IMR-90 (cell line): ENCODE measurements around the gene SHISA4. TPM values are rescaled to one million over a fixed set of nuclear protein-coding genes. Genes with fewer than 3 reads are reported as not detected.

ENCODE experiments used
- ATAC-seq: fragments of 200-7000 bp; cut with Tn5 transposase; 2 replicates; pipeline ENCODE4 v1.9.1; 2020; ENCODE audit warnings: low read depth, mild to moderate bottlenecking, moderate library complexity
- BruUV-seq: library from RNA; stranded (reverse); fragments of 400-500 nt; replicated peaks from 2 replicates; lab custom pipeline; 2021; lab: Mats Ljungman, UMichigan
- CTCF ChIA-PET: fragments of 300-600 bp; formaldehyde crosslinking; extraction: SDS; loops from one replicate; lab custom pipeline; 2021; ENCODE audit warnings: antibody characterized with exemption; lab: Yijun Ruan, JAX
- POLR2A ChIA-PET: fragments of 300-600 bp; sonication (Branson Sonifier 250); formaldehyde crosslinking; loops from one replicate; lab custom pipeline; 2022; ENCODE audit warnings: antibody characterized with exemption; ENCODE audit not compliant: unreplicated experiment; lab: Charles Lee
- DNase-seq: peaks from one replicate; pipeline ENCODE4 v3.0.0; 2013
- H2AFZ ChIP-seq: replicated peaks from 2 replicates; pipeline ENCODE3; 2013; ENCODE audit warnings: low read length, mild to moderate bottlenecking; ENCODE audit not compliant: poor library complexity
- H2AK5ac ChIP-seq: 2 replicates; pipeline ENCODE4 v1.6.1; 2013; ENCODE audit warnings: low read depth, low read length, inconsistent platforms
- H2AK9ac ChIP-seq: replicated peaks from 2 replicates; pipeline ENCODE3; 2013; ENCODE audit warnings: mild to moderate bottlenecking, low read depth, low read length, moderate library complexity; ENCODE audit not compliant: poor library complexity
- H2BK120ac ChIP-seq: 2 replicates; pipeline ENCODE4 v1.6.1; 2013; ENCODE audit warnings: low read depth, low read length, inconsistent platforms
- H2BK15ac ChIP-seq: 3 replicates; pipeline ENCODE4 v1.6.1; 2013; ENCODE audit warnings: low read depth, low read length, inconsistent platforms
- H2BK20ac ChIP-seq: 2 replicates; pipeline ENCODE4 v1.6.1; 2013; ENCODE audit warnings: low read depth, mild to moderate bottlenecking, inconsistent platforms, low read length, moderate library complexity
- H2BK5ac ChIP-seq: 2 replicates; pipeline ENCODE4 v1.6.1; 2013; ENCODE audit warnings: mild to moderate bottlenecking, low read depth, low read length, inconsistent platforms; ENCODE audit not compliant: poor library complexity, severe bottlenecking
- H3K14ac ChIP-seq: replicated peaks from 2 replicates; pipeline ENCODE4 v1.6.1; 2013; ENCODE audit warnings: low read depth, low read length, inconsistent platforms
- H3K18ac ChIP-seq: 2 replicates; pipeline ENCODE4 v1.6.1; 2013; ENCODE audit warnings: low read depth, low read length, control low read depth
- H3K23ac ChIP-seq: 2 replicates; pipeline ENCODE4 v1.6.1; 2013; ENCODE audit warnings: low read depth, low read length, inconsistent platforms
- H3K27ac ChIP-seq: 2 replicates; pipeline ENCODE4 v1.5.1; 2013; ENCODE audit warnings: mild to moderate bottlenecking, control low read depth, low read length; ENCODE audit not compliant: insufficient read depth
- H3K27me3 ChIP-seq: 2 replicates; pipeline ENCODE4 v1.6.1; 2013; ENCODE audit warnings: low read length; ENCODE audit not compliant: control insufficient read depth, insufficient read depth
- H3K36me3 ChIP-seq: 2 replicates; pipeline ENCODE4 v1.6.1; 2013; ENCODE audit warnings: low read length, mixed read lengths; ENCODE audit not compliant: control insufficient read depth, insufficient read depth
- H3K4ac ChIP-seq: 2 replicates; pipeline ENCODE4 v1.6.1; 2013; ENCODE audit warnings: low read depth, low read length, inconsistent platforms
- H3K4me1 ChIP-seq: 2 replicates; pipeline ENCODE4 v1.6.1; 2013; ENCODE audit warnings: low read length, mixed read lengths; ENCODE audit not compliant: control insufficient read depth, insufficient read depth
- H3K4me2 ChIP-seq: 2 replicates; pipeline ENCODE4 v1.6.1; 2013; ENCODE audit warnings: low read depth, mild to moderate bottlenecking, control low read depth, low read length, moderate library complexity
- H3K4me3 ChIP-seq: 2 replicates; pipeline ENCODE4 v1.5.1; 2013; ENCODE audit warnings: low read depth, mild to moderate bottlenecking, control low read depth, low read length, moderate library complexity; ENCODE audit not compliant: insufficient read depth
- H3K56ac ChIP-seq: 2 replicates; pipeline ENCODE4 v1.6.1; 2013; ENCODE audit warnings: low read length, inconsistent platforms; ENCODE audit not compliant: insufficient read depth; ENCODE audit errors: extremely low read depth
- H3K79me1 ChIP-seq, 2 experiments: 2 replicates each; pipeline ENCODE4 v1.6.1; 2013; ENCODE audit warnings: low read length in 2 of 2, inconsistent platforms in 1 of 2, low read depth in 1 of 2
- H3K9ac ChIP-seq: 2 replicates; pipeline ENCODE4 v1.6.1; 2013; ENCODE audit warnings: low read depth, low read length, control low read depth
- H3K9me1 ChIP-seq: 2 replicates; pipeline ENCODE4 v1.6.1; 2013; ENCODE audit warnings: low read length, inconsistent platforms; ENCODE audit not compliant: insufficient read depth
- H3K9me3 ChIP-seq: 2 replicates; pipeline ENCODE4 v1.6.1; 2013; ENCODE audit warnings: low read length; ENCODE audit not compliant: control insufficient read depth, insufficient read depth
- H4K20me1 ChIP-seq: 2 replicates; pipeline ENCODE4 v1.6.1; 2013; ENCODE audit warnings: low read length, inconsistent platforms; ENCODE audit not compliant: insufficient read depth
- H4K5ac ChIP-seq: 2 replicates; pipeline ENCODE4 v1.6.1; 2013; ENCODE audit warnings: mild to moderate bottlenecking, low read depth, low read length, control low read depth
- H4K8ac ChIP-seq, 2 experiments: 2 replicates each; pipeline ENCODE4 v1.6.1; 2013; ENCODE audit warnings: low read depth in 2 of 2, low read length in 2 of 2, control low read depth in 1 of 2, inconsistent platforms in 1 of 2
- H4K91ac ChIP-seq: 2 replicates; pipeline ENCODE4 v1.6.1; 2013; ENCODE audit warnings: low read depth, low read length, inconsistent platforms; ENCODE audit not compliant: insufficient read depth
- BHLHE40 ChIP-seq: fragments of 150-350 bp; IDR thresholded peaks from 2 replicates; pipeline ENCODE4 v1.6.1; 2016; ENCODE audit warnings: mild to moderate bottlenecking, low read depth, low read length
- CEBPB ChIP-seq: IDR thresholded peaks from 2 replicates; pipeline ENCODE4 v1.6.1; 2012; ENCODE audit warnings: low read depth, low read length, improper control_type of control experiment
- CHD1 ChIP-seq: IDR thresholded peaks from 2 replicates; pipeline ENCODE4 v1.6.1; 2012; ENCODE audit warnings: low read depth, low read length, improper control_type of control experiment
- CTCF ChIP-seq: conservative IDR thresholded peaks from 2 replicates; pipeline ENCODE4 v1.5.1; 2012; ENCODE audit warnings: mild to moderate bottlenecking, low read depth, low read length, improper control_type of control experiment
- FOS ChIP-seq: fragments of 150-350 bp; IDR thresholded peaks from 2 replicates; pipeline ENCODE4 v1.6.1; 2016; ENCODE audit warnings: low read depth, low read length
- MAFK ChIP-seq: IDR thresholded peaks from 2 replicates; pipeline ENCODE4 v1.6.1; 2012; ENCODE audit warnings: low read depth, low read length, improper control_type of control experiment
- MAZ ChIP-seq: IDR thresholded peaks from 2 replicates; pipeline ENCODE4 v1.6.1; 2012; ENCODE audit warnings: low read depth, mild to moderate bottlenecking, low read length, improper control_type of control experiment, moderate library complexity, borderline replicate concordance
- NFE2L2 ChIP-seq: fragments of 150-350 bp; IDR thresholded peaks from 2 replicates; pipeline ENCODE4 v1.6.1; 2016; ENCODE audit warnings: low read depth, mild to moderate bottlenecking, low read length
- POLR2A ChIP-seq: IDR thresholded peaks from 2 replicates; pipeline ENCODE4 v1.6.1; 2012; ENCODE audit warnings: mild to moderate bottlenecking, low read depth, low read length
- RAD21 ChIP-seq: IDR thresholded peaks from 2 replicates; pipeline ENCODE4 v1.6.1; 2012; ENCODE audit warnings: low read length, improper control_type of control experiment
- RCOR1 ChIP-seq: IDR thresholded peaks from 2 replicates; pipeline ENCODE4 v1.6.1; 2012; ENCODE audit warnings: mild to moderate bottlenecking, low read length, improper control_type of control experiment; ENCODE audit not compliant: insufficient replicate concordance
- RFX5 ChIP-seq: IDR thresholded peaks from 2 replicates; pipeline ENCODE4 v1.8.0; 2012; ENCODE audit warnings: low read depth, mild to moderate bottlenecking, low read length, moderate library complexity
- USF2 ChIP-seq: fragments of 150-350 bp; IDR thresholded peaks from 2 replicates; pipeline ENCODE4 v1.6.1; 2017; ENCODE audit warnings: mild to moderate bottlenecking, antibody characterized with exemption, low read length, low read depth
- WGBS, 2 experiments: methylation state at CpG; one replicate each; pipeline versions ENCODE4 v1.1.5 to v1.1.7; 2013; ENCODE audit warnings: missing lambda C conversion rate in 2 of 2; ENCODE audit not compliant: insufficient read length in 1 of 2; ENCODE audit errors: extremely low coverage in 2 of 2; 5-methylcytosine and 5-hydroxymethylcytosine counted together
- dilution Hi-C: fragments of 300-500 bp; cut with HindIII; formaldehyde crosslinking; loops from one replicate; pipeline ENCODE4 v1.14.3; 2018; ENCODE audit warnings: low sequenced_read_pairs; ENCODE audit not compliant: unreplicated experiment
- in situ Hi-C: fragments of 300-500 bp; cut with MboI; formaldehyde crosslinking; loops from 3 replicates; pipeline ENCODE4 v1.14.3; 2019; ENCODE audit warnings: low sequenced_read_pairs, inconsistent platforms, mixed read lengths
- intact Hi-C: fragments of 100-400 bp; cut with micrococcal nuclease; formaldehyde crosslinking; loops from 2 replicates; pipeline ENCODE4 v1.10.0; 2022
- polyA plus RNA-seq, 3 experiments: library from polyadenylated mRNA; depleted of rRNA; stranded (reverse); fragments of >200 nt; gene quantifications; 2 replicates each; pipeline ENCODE4 v1.2.3, GENCODE V29; 2012; ENCODE audit warnings: low replicate concordance in 1 of 3
- total RNA-seq: library from RNA; depleted of rRNA; stranded (reverse); fragments of >200 nt; gene quantifications from 2 replicates; pipeline ENCODE4 v1.2.3, GENCODE V29; 2012

Gene SHISA4
- total and polyA plus RNA-seq, 2 of the 4 experiments (the other 2 are of a cell fraction): 10.0 to 34.8 TPM

GRCh38 chr1:201917362-201918033, 28.8 kb downstream of the SHISA4 start:
- H2AFZ ChIP-seq: peak overlapping the region; percentile 71
- peak overlapping the region; percentile 88 for H3K18ac ChIP-seq
- H3K14ac ChIP-seq: peak overlapping the region; percentile 97
- H3K27ac ChIP-seq: peak overlapping the region; percentile 97
- H4K91ac ChIP-seq: peak overlapping the region; percentile 99
- TF ChIP-seq CEBPB: no peak
- TF ChIP-seq POLR2A: no peak
- no peak for TF ChIP-seq RCOR1
- TF ChIP-seq MAZ: no peak
- TF ChIP-seq FOS: peak; percentile 84; the same call in 1 of the 2 replicates
- TF ChIP-seq MAFK: 0 out of 2 replicates have a peak, but pooled peaks have one; percentile 8
- TF ChIP-seq RFX5: no peak
- 0 out of 2 replicates have a peak, but pooled peaks have one; percentile 24 for TF ChIP-seq BHLHE40
- TF ChIP-seq NFE2L2: no peak
- no peak for TF ChIP-seq RAD21
- no peak for TF ChIP-seq CHD1
- TF ChIP-seq CTCF: no peak
- no peak for TF ChIP-seq USF2
- H2AK5ac ChIP-seq: peak overlapping the region; percentile 99
- peaks cover 13% of the 10 kb centered on the region for H3K36me3 ChIP-seq
- H4K8ac ChIP-seq: peak overlapping the region; percentile 80 to 95
- peak overlapping the region; percentile 60 for H3K4me2 ChIP-seq
- POLR2A ChIA-PET: interaction anchor here (1.3 to 1.5 kb wide), 2 partner anchors 13 to 29 kb away, joined by 5 to 8 read pairs; partner anchors contain the start of gene LMOD1
- in situ Hi-C loops: no loop called here
- CTCF ChIA-PET: interaction anchor here (0.9 kb wide), 1 partner anchor 21 kb away, joined by 3 read pairs; no protein-coding TSS in a partner anchor
- no peaks in the 10 kb centered on the region for H3K9me3 ChIP-seq
- H2BK15ac ChIP-seq: peak overlapping the region; percentile 94
- H3K56ac ChIP-seq: peak overlapping the region; percentile 96
- peaks cover 40% of the 10 kb centered on the region for H3K4me1 ChIP-seq
- dilution Hi-C loops: no loop called here
- H2AK9ac ChIP-seq: peak overlapping the region; percentile 85
- H2BK5ac ChIP-seq: peak overlapping the region; percentile 92
- BruUV-seq: no TSS peak
- H3K9ac ChIP-seq: peak overlapping the region; percentile 87
- peaks cover 44 to 69% of the 10 kb centered on the region in 2 experiments for H3K79me1 ChIP-seq
- peak overlapping the region; percentile 98 for H2BK120ac ChIP-seq
- no peak overlapping the region for H3K4me3 ChIP-seq
- H3K4ac ChIP-seq: peak overlapping the region; percentile 98
- ATAC-seq (peak; percentile 63), DNase-seq (peak; percentile 94)
- peaks cover 5% of the 10 kb centered on the region; the same call in 1 of the 2 replicates for H4K20me1 ChIP-seq
- 59% methylated on average over 4 of the region's 7 CpGs; no CpG with 5 or more reads in 1 of the 2 experiments for whole genome bisulfite sequencing, 2 experiments
- H2BK20ac ChIP-seq: peak overlapping the region; percentile 96
- peaks cover 44% of the 10 kb centered on the region for H3K9me1 ChIP-seq
- peak overlapping the region; percentile 78 for H4K5ac ChIP-seq
- H3K27me3 ChIP-seq: no peaks in the 10 kb centered on the region
- intact Hi-C loops: loop anchor here (2.0 kb wide), 2 partner anchors 21 to 29 kb away; partner anchors contain the start of gene LMOD1
- peak overlapping the region; percentile 98 for H3K23ac ChIP-seq
